Measurements from ENCODE around the gene C12orf56.

- TF ChIP-seq POLR2A (IDR thresholded peaks at IDR 0.05) (no peak), CTCF (IDR thresholded peaks at IDR 0.05) (no peak)
These were observed 5.5 kb downstream of the C12orf56 start for GRCh38 chr12:64385019-64385418.

Data from uterus (tissue), 2 donors.